Activated CD4-positive, alpha-beta T cell treated with anti-CD3 and anti-CD28 coated beads for 36 hours (primary cell): ENCODE results near the gene NMRK1. TPM values are rescaled to one million over a fixed set of nuclear protein-coding genes. Genes with fewer than 3 reads are reported as not detected.

ENCODE experiments used
- ATAC-seq: fragments of 200-7000 bp; cut with Tn5 transposase; one replicate; pipeline ENCODE4 v1.10.0; 2021; ENCODE audit warnings: mild to moderate bottlenecking, moderate library complexity
- CTCF ChIA-PET: fragments of 350-600 bp; sonication (Branson Sonifier 250); formaldehyde crosslinking; loops from one replicate; lab custom pipeline; 2021; ENCODE audit warnings: antibody characterized with exemption; lab: Charles Lee
- POLR2A ChIA-PET: fragments of 350-600 bp; sonication (Branson Sonifier 250); formaldehyde crosslinking; loops from one replicate; lab custom pipeline; 2021; ENCODE audit warnings: antibody characterized with exemption, inconsistent platforms; lab: Charles Lee
- DNase-seq: peaks from one replicate; pipeline ENCODE4 v3.0.0-alpha.2; 2020
- H3K27ac Mint-ChIP-seq: one replicate; pipeline ENCODE4 v1.8.0; 2021; ENCODE audit warnings: mixed read lengths
- H3K27me3 Mint-ChIP-seq: one replicate; pipeline ENCODE4 v1.8.0; 2021; ENCODE audit warnings: mixed read lengths
- H3K36me3 Mint-ChIP-seq: one replicate; pipeline ENCODE4 v1.8.0; 2021; ENCODE audit warnings: low read depth, mixed read lengths
- H3K4me1 Mint-ChIP-seq: one replicate; pipeline ENCODE4 v1.8.0; 2021; ENCODE audit warnings: mixed read lengths
- H3K4me3 Mint-ChIP-seq: one replicate; pipeline ENCODE4 v1.8.0; 2021; ENCODE audit warnings: mild to moderate bottlenecking, moderate library complexity, mixed read lengths
- H3K9me3 Mint-ChIP-seq: one replicate; pipeline ENCODE4 v1.8.0; 2021; ENCODE audit warnings: low read depth, mixed read lengths
- intact Hi-C, 2 experiments: fragments of 100-400 bp; cut with DNase I in 1 of 2; cut with micrococcal nuclease in 1 of 2; formaldehyde crosslinking; loops; one replicate each; pipeline versions ENCODE4 v1.14.2 to v1.15.1; 2022 to 2024; cut with DNase I, micrococcal nuclease
- total RNA-seq, 2 experiments: library from RNA; stranded (reverse); gene quantifications; one replicate each; pipeline ENCODE4 v1.2.3, GENCODE V29; 2021

The NMRK1 gene
- total RNA-seq, 2 experiments from 2014 or later, result 20.9 to 29.2 TPM

GRCh38 chr9:75102177-75102790, 14.3 kb upstream of the NMRK1 start:
- CTCF ChIA-PET, result interaction anchor here (0.5 to 2.3 kb wide), 5 partner anchors 9 to 177 kb away, joined by 3 to 7 read pairs (median 4); partner anchors contain the start of gene NMRK1
- peak overlapping the region; percentile 47 for H3K27ac Mint-ChIP-seq
- intact Hi-C loops, result no loop called here

GRCh38 chr9:75101004-75101588, 13.1 kb upstream of the NMRK1 start:
- CTCF ChIA-PET, result interaction anchor here (0.7 to 1.7 kb wide), 4 partner anchors 10 to 175 kb away, joined by 3 to 4 read pairs (median 3); no protein-coding TSS in a partner anchor
- Mint-ChIP-seq H3K9me3 (no peaks in the 10 kb centered on the region), H3K4me1 (peaks cover 59% of the 10 kb centered on the region), H3K27ac (peak overlapping the region; percentile 63), H3K36me3 (peaks cover 27% of the 10 kb centered on the region), H3K4me3 (no peak overlapping the region), H3K27me3 (no peaks in the 10 kb centered on the region)
- intact Hi-C loops, result no loop called here
- DNase-seq (no peak), ATAC-seq (no peak)
- POLR2A ChIA-PET, result no interaction called here

More at GRCh38 chr9:75102177-75102790, 14.3 kb upstream of the NMRK1 start:
- Mint-ChIP-seq H3K4me3 (no peak overlapping the region), H3K9me3 (no peaks in the 10 kb centered on the region), H3K4me1 (peaks cover 61% of the 10 kb centered on the region), H3K36me3 (peaks cover 23% of the 10 kb centered on the region), H3K27me3 (no peaks in the 10 kb centered on the region)
- POLR2A ChIA-PET, result no interaction called here
- ATAC-seq (peak; percentile 12), DNase-seq (no peak)

- CTCF ChIA-PET, result no interaction called here
- no peak for ATAC-seq
- H3K27ac Mint-ChIP-seq, result no peak overlapping the region
- H3K9me3 Mint-ChIP-seq, result no peaks in the 10 kb centered on the region
- H3K27me3 Mint-ChIP-seq, result no peaks in the 10 kb centered on the region
- DNase-seq, result no peak
- POLR2A ChIA-PET, result no interaction called here
- no peak overlapping the region for H3K4me3 Mint-ChIP-seq
- H3K36me3 Mint-ChIP-seq, result peaks cover 18% of the 10 kb centered on the region
- H3K4me1 Mint-ChIP-seq, result peaks cover 62% of the 10 kb centered on the region
- intact Hi-C loops, result no loop called here
Measured at GRCh38 chr9:75096796-75097195, 8.8 kb upstream of the NMRK1 start.

- ChIA-PET POLR2A (no interaction called here), CTCF (interaction anchor here (0.8 to 1.8 kb wide), 3 partner anchors 14 to 94 kb away, joined by 5 to 7 read pairs (median 5); no protein-coding TSS in a partner anchor)
- H3K36me3 Mint-ChIP-seq, result peaks cover 13% of the 10 kb centered on the region
- intact Hi-C loops, result no loop called here
- H3K4me1 Mint-ChIP-seq, result peaks cover 64% of the 10 kb centered on the region
- no peak overlapping the region for H3K27ac Mint-ChIP-seq
- H3K9me3 Mint-ChIP-seq, result no peaks in the 10 kb centered on the region
- no peaks in the 10 kb centered on the region for H3K27me3 Mint-ChIP-seq
- peak overlapping the region; percentile 31 for H3K4me3 Mint-ChIP-seq
- DNase-seq (no peak), ATAC-seq (no peak)
Measured at GRCh38 chr9:75092766-75093165, 4.8 kb upstream of the NMRK1 start.

- Mint-ChIP-seq H3K4me1 (peaks cover 70% of the 10 kb centered on the region), H3K4me3 (peak overlapping the region; percentile 85), H3K27me3 (no peaks in the 10 kb centered on the region), H3K27ac (peak overlapping the region; percentile 67), H3K9me3 (no peaks in the 10 kb centered on the region), H3K36me3 (peaks cover 11% of the 10 kb centered on the region)
- intact Hi-C loops, result no loop called here
- POLR2A ChIA-PET, result no interaction called here
- ATAC-seq (no peak), DNase-seq (no peak)
- CTCF ChIA-PET, result interaction anchor here (0.9 kb wide), 1 partner anchor 11 kb away, joined by 3 read pairs; no protein-coding TSS in a partner anchor
Measured at GRCh38 chr9:75090579-75090978, 2.6 kb upstream of the NMRK1 start.

- ATAC-seq, result no peak
- peaks cover 11% of the 10 kb centered on the region for H3K36me3 Mint-ChIP-seq
- H3K27ac Mint-ChIP-seq, result peak overlapping the region; percentile 93
- no peak for DNase-seq
- intact Hi-C loops, result loop anchor here (1.0 to 10.0 kb wide), 11 partner anchors 27 to 1957 kb away; partner anchors contain the start of genes RFK (in 2 of the 2), ANXA1 (in 1 of the 2) and PCSK5 (in 1 of the 2)
- peaks cover 68% of the 10 kb centered on the region for H3K4me1 Mint-ChIP-seq
- CTCF ChIA-PET, result interaction anchor here (0.6 to 0.7 kb wide), 2 partner anchors 14 to 833 kb away, joined by 3 read pairs; no protein-coding TSS in a partner anchor
- H3K9me3 Mint-ChIP-seq, result no peaks in the 10 kb centered on the region
- POLR2A ChIA-PET, result interaction anchor here (3.6 kb wide), 1 partner anchor 62 kb away, joined by 22 read pairs; the partner anchor contains the start of gene CARNMT1
- H3K27me3 Mint-ChIP-seq, result no peaks in the 10 kb centered on the region
- H3K4me3 Mint-ChIP-seq, result peak overlapping the region; percentile 85
Measured at GRCh38 chr9:75089373-75089766, 1.4 kb upstream of the NMRK1 start.

- H3K4me3 Mint-ChIP-seq, result peak overlapping the region; percentile 85
- ATAC-seq (peak; percentile 15), DNase-seq (peak; percentile 71)
- peaks cover 11% of the 10 kb centered on the region for H3K36me3 Mint-ChIP-seq
- H3K9me3 Mint-ChIP-seq, result no peaks in the 10 kb centered on the region
- no peaks in the 10 kb centered on the region for H3K27me3 Mint-ChIP-seq
- intact Hi-C loops, result loop anchor here (1.0 to 10.0 kb wide), 14 partner anchors 28 to 1957 kb away; partner anchors contain the start of genes C9orf40 (in 2 of the 2), RFK (in 2 of the 2), ANXA1 (in 1 of the 2) and CARNMT1 (in 1 of the 2)
- peak overlapping the region; percentile 93 for H3K27ac Mint-ChIP-seq
- POLR2A ChIA-PET, result interaction anchor here (0.8 to 3.6 kb wide), 5 partner anchors 60 to 1306 kb away, joined by 3 to 22 read pairs (median 4); partner anchors contain the start of genes C9orf40, CARNMT1 and RFK
- CTCF ChIA-PET, result interaction anchor here (0.6 to 1.8 kb wide), 7 partner anchors 13 to 834 kb away, joined by 3 to 11 read pairs (median 6); partner anchors contain the start of genes C9orf40 and CARNMT1
- peaks cover 66% of the 10 kb centered on the region for H3K4me1 Mint-ChIP-seq
Measured at GRCh38 chr9:75088646-75089372, 854 bp upstream of the NMRK1 start.

- ATAC-seq, result no peak
- peaks cover 62% of the 10 kb centered on the region for H3K4me1 Mint-ChIP-seq
Measured at GRCh38 chr9:75087289-75087823, 599 bp downstream of the NMRK1 start.

GRCh38 chr9:75086541-75087288, 1.2 kb downstream of the NMRK1 start:
- intact Hi-C loops, result loop anchor here (5.0 to 10.0 kb wide), 5 partner anchors 41 to 1954 kb away; partner anchors contain the start of genes ANXA1 (in 1 of the 2) and RFK (in 1 of the 2)
- Mint-ChIP-seq H3K4me3 (peak overlapping the region; percentile 96), H3K4me1 (peaks cover 57% of the 10 kb centered on the region), H3K36me3 (peaks cover 11% of the 10 kb centered on the region), H3K27me3 (no peaks in the 10 kb centered on the region), H3K27ac (peak overlapping the region; percentile 97), H3K9me3 (no peaks in the 10 kb centered on the region)
- DNase-seq (peak; percentile 42), ATAC-seq (no peak)
- POLR2A ChIA-PET, result interaction anchor here (0.7 to 3.6 kb wide), 4 partner anchors 15 to 83 kb away, joined by 3 to 22 read pairs (median 5); partner anchors contain the start of gene CARNMT1
- CTCF ChIA-PET, result interaction anchor here (0.6 to 2.4 kb wide), 15 partner anchors 11 to 314 kb away, joined by 3 to 11 read pairs (median 4); partner anchors contain the start of genes C9orf40 and CARNMT1

More at GRCh38 chr9:75087289-75087823, 599 bp downstream of the NMRK1 start:
- CTCF ChIA-PET, result interaction anchor here (0.6 to 2.4 kb wide), 12 partner anchors 11 to 314 kb away, joined by 3 to 11 read pairs (median 6); partner anchors contain the start of genes C9orf40 and CARNMT1
- Mint-ChIP-seq H3K4me3 (peak overlapping the region; percentile 96), H3K27ac (peak overlapping the region; percentile 97), H3K9me3 (no peaks in the 10 kb centered on the region), H3K36me3 (peaks cover 11% of the 10 kb centered on the region), H3K27me3 (no peaks in the 10 kb centered on the region)
- intact Hi-C loops, result loop anchor here (5.0 to 10.0 kb wide), 5 partner anchors 40 to 1955 kb away; partner anchors contain the start of genes ANXA1 (in 1 of the 2) and RFK (in 1 of the 2)
- DNase-seq, result peak; percentile 69
- POLR2A ChIA-PET, result interaction anchor here (0.7 to 3.6 kb wide), 7 partner anchors 16 to 1307 kb away, joined by 3 to 22 read pairs (median 4); partner anchors contain the start of genes C9orf40, CARNMT1 and RFK
